ENCODE measurements around the gene KIF5C.
A peak's percentile ranks its signal among the peaks of the same experiment; 100 is the strongest.

KIF5C gene

DNA sequence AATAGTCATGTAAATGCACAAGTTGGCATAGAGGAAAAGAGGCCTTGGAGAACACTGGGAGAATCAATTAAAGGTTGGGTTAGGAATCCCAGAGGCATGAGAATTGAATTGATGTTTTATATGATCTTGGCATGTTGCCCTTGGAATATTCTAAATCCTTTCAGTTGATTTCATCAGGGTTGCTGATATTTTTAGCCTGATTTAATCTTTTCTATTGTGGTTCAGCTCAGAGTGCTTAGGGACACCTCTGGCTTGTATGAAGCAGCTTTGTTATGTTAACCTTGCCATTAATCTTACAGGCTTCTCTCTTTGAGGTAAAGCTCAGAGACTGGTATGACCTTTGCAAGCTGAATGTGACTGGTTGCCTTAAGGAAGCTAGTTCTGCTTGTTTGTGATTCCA, 99.1 kb downstream of the KIF5C start:
- H3K27me3 ChIP-seq (ENCODE audit: control insufficient read depth in 1 of 2, insufficient read depth in 1 of 2, low read length in 2 of 2): peaks cover 0 to 7% of the 10 kb centered on the region in 2 experiments
- H3K9me3 ChIP-seq (ENCODE audit: control insufficient read depth, low read length): no peaks in the 10 kb centered on the region
- H2BK5ac ChIP-seq (ENCODE audit: low read depth, low read length, poor library complexity, severe bottlenecking): no peak overlapping the region
- H3K9ac ChIP-seq (ENCODE audit: low read length): no peak overlapping the region
- no peak overlapping the region for H2AFZ ChIP-seq (ENCODE audit: low read depth, low read length)
- H3K14ac ChIP-seq (ENCODE audit: low read length in 2 of 2): no peak overlapping the region
- no peak overlapping the region for H3K4me3 ChIP-seq (ENCODE audit: insufficient read depth in 1 of 2, low read depth in 1 of 2, low read length in 2 of 2)
- no peak overlapping the region for H3K27ac ChIP-seq (ENCODE audit: low read length, poor library complexity, severe bottlenecking)
- DNase-seq: no peak
- no peaks in the 10 kb centered on the region for H3K36me3 ChIP-seq (ENCODE audit: control insufficient read depth in 1 of 2, insufficient read depth in 2 of 2, low read depth in 1 of 2, low read length in 2 of 2)
- H3K4me1 ChIP-seq (ENCODE audit: control insufficient read depth, insufficient read depth, low read depth, low read length): no peaks in the 10 kb centered on the region
- no peak overlapping the region for H2AK5ac ChIP-seq (ENCODE audit: low read length, severe bottlenecking)
- H4K8ac ChIP-seq (ENCODE audit: low read length): no peak overlapping the region
- no peak overlapping the region for H3K18ac ChIP-seq (ENCODE audit: low read depth in 1 of 2, low read length in 2 of 2)
- no peak overlapping the region for H3K4ac ChIP-seq (ENCODE audit: low read depth in 1 of 2, low read length in 2 of 2)
- no peak overlapping the region for H3K4me2 ChIP-seq (ENCODE audit: low read length, poor library complexity, severe bottlenecking)
- H3K79me1 ChIP-seq (replicated peaks; ENCODE audit: low read length, poor library complexity, severe bottlenecking): no peaks in the 10 kb centered on the region
- no peak overlapping the region for H3K23ac ChIP-seq (ENCODE audit: low read length in 2 of 2)
- H2BK120ac ChIP-seq (ENCODE audit: low read depth, low read length): no peak overlapping the region
- H2BK12ac ChIP-seq (ENCODE audit: low read length in 2 of 2): no peak overlapping the region
- no peak overlapping the region for H4K91ac ChIP-seq (ENCODE audit: low read length)
- no peak overlapping the region for H2BK15ac ChIP-seq (ENCODE audit: low read depth, poor library complexity, severe bottlenecking)

DNA sequence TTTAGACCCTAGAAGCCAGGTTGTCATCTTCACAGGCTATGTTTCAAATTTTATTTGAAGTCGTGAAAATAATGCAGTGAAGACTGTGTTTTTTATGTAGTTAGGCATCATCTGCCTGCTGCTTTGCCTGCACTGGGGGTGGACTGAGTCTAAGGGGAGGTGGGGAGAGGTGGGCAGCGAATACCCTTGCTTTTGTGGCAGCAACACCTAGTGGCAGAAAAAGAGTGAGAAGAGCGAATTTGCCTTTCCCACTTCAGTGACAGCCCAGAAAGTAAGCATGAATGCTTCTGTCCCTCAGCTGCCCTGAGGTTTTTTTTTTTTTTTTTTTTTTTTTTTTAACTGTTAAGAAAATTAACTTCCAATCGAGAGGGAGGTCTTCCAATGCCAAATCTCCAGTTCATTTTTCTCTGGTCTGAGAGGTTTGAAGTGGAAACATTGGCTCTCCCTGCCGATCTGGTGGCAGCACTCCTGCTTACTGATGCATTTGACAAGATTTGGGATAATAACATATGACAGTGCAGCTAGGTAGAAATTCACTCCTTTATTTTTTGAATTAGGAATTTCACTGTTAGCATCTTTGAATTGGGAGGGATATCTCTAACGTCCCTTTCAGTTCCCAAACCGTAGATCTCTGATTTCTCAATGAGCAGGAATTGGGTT, 103.1 kb downstream of the KIF5C start:
- H3K4me2 ChIP-seq (ENCODE audit: low read length, poor library complexity, severe bottlenecking): no peak overlapping the region
- WGBS: 87% methylated on average over 6 of the region's 7 CpGs
- H3K18ac ChIP-seq (ENCODE audit: low read depth in 1 of 2, low read length in 2 of 2): no peak overlapping the region
- no peaks in the 10 kb centered on the region for H3K79me1 ChIP-seq (replicated peaks; ENCODE audit: low read length, poor library complexity, severe bottlenecking)
- no peak for DNase-seq
- no peak overlapping the region for H4K8ac ChIP-seq (ENCODE audit: low read length)
- no peak overlapping the region for H2BK5ac ChIP-seq (ENCODE audit: low read depth, low read length, poor library complexity, severe bottlenecking)
- H3K4ac ChIP-seq (ENCODE audit: low read depth in 1 of 2, low read length in 2 of 2): no peak overlapping the region
- no peak overlapping the region for H3K4me3 ChIP-seq (ENCODE audit: insufficient read depth in 1 of 2, low read depth in 1 of 2, low read length in 2 of 2)
- H3K9me3 ChIP-seq (ENCODE audit: control insufficient read depth, low read length): no peaks in the 10 kb centered on the region
- no peaks in the 10 kb centered on the region for H3K27me3 ChIP-seq (ENCODE audit: control insufficient read depth in 1 of 2, insufficient read depth in 1 of 2, low read length in 2 of 2)
- H2AFZ ChIP-seq (ENCODE audit: low read depth, low read length): no peak overlapping the region
- H2BK120ac ChIP-seq (ENCODE audit: low read depth, low read length): no peak overlapping the region
- no peak overlapping the region for H2AK5ac ChIP-seq (ENCODE audit: low read length, severe bottlenecking)
- H3K27ac ChIP-seq (ENCODE audit: low read length, poor library complexity, severe bottlenecking): no peak overlapping the region
- no peak overlapping the region for H3K9ac ChIP-seq (ENCODE audit: low read length)
- no peak overlapping the region for H2BK12ac ChIP-seq (ENCODE audit: low read length in 2 of 2)
- no peak overlapping the region for H3K14ac ChIP-seq (ENCODE audit: low read length in 2 of 2)
- H4K91ac ChIP-seq (ENCODE audit: low read length): no peak overlapping the region
- no peak overlapping the region for H3K23ac ChIP-seq (ENCODE audit: low read length in 2 of 2)
- no peak overlapping the region for H2BK15ac ChIP-seq (ENCODE audit: low read depth, poor library complexity, severe bottlenecking)
- no peaks in the 10 kb centered on the region for H3K36me3 ChIP-seq (ENCODE audit: control insufficient read depth in 1 of 2, insufficient read depth in 2 of 2, low read depth in 1 of 2, low read length in 2 of 2)
- peaks cover 1% of the 10 kb centered on the region for H3K4me1 ChIP-seq (ENCODE audit: control insufficient read depth, insufficient read depth, low read depth, low read length)

DNA sequence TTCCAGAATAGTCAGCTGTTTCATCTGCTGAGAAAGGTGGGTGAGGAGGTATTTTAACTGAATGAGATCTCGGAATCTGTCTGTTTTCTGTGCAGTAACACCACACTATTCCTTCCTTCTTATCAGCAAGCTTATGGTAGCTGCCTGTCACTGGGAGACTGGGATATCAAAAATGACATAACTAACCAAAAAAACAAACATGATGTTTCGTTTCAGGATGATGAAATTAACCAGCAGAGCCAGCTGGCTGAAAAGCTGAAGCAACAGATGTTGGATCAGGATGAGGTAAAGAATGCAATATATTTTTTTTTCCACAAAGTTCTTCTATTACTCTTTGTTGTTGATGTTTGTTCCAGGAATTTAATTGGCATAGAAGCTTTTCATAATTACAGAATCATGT, 103.7 kb downstream of the KIF5C start:
- no peak overlapping the region for H2AK5ac ChIP-seq (ENCODE audit: low read length, severe bottlenecking)
- H2BK120ac ChIP-seq (ENCODE audit: low read depth, low read length): no peak overlapping the region
- H3K23ac ChIP-seq (ENCODE audit: low read length in 2 of 2): no peak overlapping the region
- no peak overlapping the region for H3K4me3 ChIP-seq (ENCODE audit: insufficient read depth in 1 of 2, low read depth in 1 of 2, low read length in 2 of 2)
- no peak overlapping the region for H3K18ac ChIP-seq (ENCODE audit: low read depth in 1 of 2, low read length in 2 of 2)
- no peak overlapping the region for H2BK15ac ChIP-seq (ENCODE audit: low read depth, poor library complexity, severe bottlenecking)
- H3K79me1 ChIP-seq (replicated peaks; ENCODE audit: low read length, poor library complexity, severe bottlenecking): no peaks in the 10 kb centered on the region
- no peak overlapping the region for H4K91ac ChIP-seq (ENCODE audit: low read length)
- H3K4me1 ChIP-seq (ENCODE audit: control insufficient read depth, insufficient read depth, low read depth, low read length): peaks cover 1% of the 10 kb centered on the region
- DNase-seq: peak; percentile 6
- no peak overlapping the region for H3K4ac ChIP-seq (ENCODE audit: low read depth in 1 of 2, low read length in 2 of 2)
- H4K8ac ChIP-seq (ENCODE audit: low read length): no peak overlapping the region
- H3K9me3 ChIP-seq (ENCODE audit: control insufficient read depth, low read length): no peaks in the 10 kb centered on the region
- no peaks in the 10 kb centered on the region for H3K36me3 ChIP-seq (ENCODE audit: control insufficient read depth in 1 of 2, insufficient read depth in 2 of 2, low read depth in 1 of 2, low read length in 2 of 2)
- no peak overlapping the region for H2AFZ ChIP-seq (ENCODE audit: low read depth, low read length)
- WGBS: 100% methylated on average over 1 of the region's 2 CpGs
- no peaks in the 10 kb centered on the region for H3K27me3 ChIP-seq (ENCODE audit: control insufficient read depth in 1 of 2, insufficient read depth in 1 of 2, low read length in 2 of 2)
- no peak overlapping the region for H3K27ac ChIP-seq (ENCODE audit: low read length, poor library complexity, severe bottlenecking)
- H3K4me2 ChIP-seq (ENCODE audit: low read length, poor library complexity, severe bottlenecking): no peak overlapping the region
- no peak overlapping the region for H2BK5ac ChIP-seq (ENCODE audit: low read depth, low read length, poor library complexity, severe bottlenecking)
- no peak overlapping the region for H3K9ac ChIP-seq (ENCODE audit: low read length)
- H2BK12ac ChIP-seq (ENCODE audit: low read length in 2 of 2): no peak overlapping the region
- H3K14ac ChIP-seq (ENCODE audit: low read length in 2 of 2): no peak overlapping the region

DNA sequence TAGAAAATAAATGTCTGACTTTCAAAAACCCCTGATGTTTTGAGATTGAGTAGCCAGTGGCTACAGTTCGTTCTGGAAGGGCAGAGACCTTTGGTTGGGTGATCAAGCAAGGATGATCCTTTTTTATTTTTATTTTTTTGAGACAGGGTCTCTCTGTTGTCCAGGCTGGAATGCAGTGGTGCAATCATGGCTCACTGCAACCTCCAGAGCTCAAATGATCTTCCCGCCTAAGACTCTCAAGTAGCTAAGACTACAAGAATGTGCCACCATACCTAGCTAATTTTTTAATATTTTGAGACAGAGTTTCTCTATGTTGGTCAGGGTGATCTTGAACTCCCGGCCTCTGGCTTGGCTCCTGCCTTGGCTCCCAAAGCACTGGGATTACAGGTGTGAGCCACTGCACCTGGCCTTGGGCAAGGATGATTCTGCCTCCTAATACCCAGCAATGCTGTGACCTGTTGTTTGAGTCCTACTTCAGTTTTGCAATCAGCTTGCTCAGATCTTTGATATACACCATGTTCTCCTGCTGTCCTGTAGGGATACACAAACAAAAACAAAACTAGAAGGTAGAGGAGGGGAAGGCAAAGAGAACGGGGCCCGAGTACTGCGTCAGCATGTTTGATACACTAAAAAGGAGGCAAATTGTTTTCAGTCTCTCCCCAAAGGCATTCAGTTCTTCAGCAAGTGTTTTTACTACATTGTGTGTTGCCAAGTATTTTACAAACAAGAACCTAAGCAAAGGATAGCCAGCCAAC, 104.3 kb downstream of the KIF5C start:
- no peak overlapping the region for H2BK12ac ChIP-seq (ENCODE audit: low read length in 2 of 2)
- no peak overlapping the region for H2AFZ ChIP-seq (ENCODE audit: low read depth, low read length)
- H3K4ac ChIP-seq (ENCODE audit: low read depth in 1 of 2, low read length in 2 of 2): no peak overlapping the region
- peaks cover 0 to 2% of the 10 kb centered on the region in 2 experiments for H3K27me3 ChIP-seq (ENCODE audit: control insufficient read depth in 1 of 2, insufficient read depth in 1 of 2, low read length in 2 of 2)
- no peak overlapping the region for H4K8ac ChIP-seq (ENCODE audit: low read length)
- H3K36me3 ChIP-seq (ENCODE audit: control insufficient read depth in 1 of 2, insufficient read depth in 2 of 2, low read depth in 1 of 2, low read length in 2 of 2): no peaks in the 10 kb centered on the region
- H3K9me3 ChIP-seq (ENCODE audit: control insufficient read depth, low read length): no peaks in the 10 kb centered on the region
- peaks cover 1% of the 10 kb centered on the region for H3K4me1 ChIP-seq (ENCODE audit: control insufficient read depth, insufficient read depth, low read depth, low read length)
- no peak overlapping the region for H3K4me3 ChIP-seq (ENCODE audit: insufficient read depth in 1 of 2, low read depth in 1 of 2, low read length in 2 of 2)
- no peak overlapping the region for H3K18ac ChIP-seq (ENCODE audit: low read depth in 1 of 2, low read length in 2 of 2)
- H3K79me1 ChIP-seq (replicated peaks; ENCODE audit: low read length, poor library complexity, severe bottlenecking): no peaks in the 10 kb centered on the region
- H3K23ac ChIP-seq (ENCODE audit: low read length in 2 of 2): no peak overlapping the region
- no peak overlapping the region for H3K27ac ChIP-seq (ENCODE audit: low read length, poor library complexity, severe bottlenecking)
- H2BK120ac ChIP-seq (ENCODE audit: low read depth, low read length): no peak overlapping the region
- 79% methylated on average over 6 of the region's 6 CpGs for WGBS
- no peak overlapping the region for H3K4me2 ChIP-seq (ENCODE audit: low read length, poor library complexity, severe bottlenecking)
- H2BK15ac ChIP-seq (ENCODE audit: low read depth, poor library complexity, severe bottlenecking): no peak overlapping the region
- no peak for DNase-seq
- no peak overlapping the region for H4K91ac ChIP-seq (ENCODE audit: low read length)
- no peak overlapping the region for H3K14ac ChIP-seq (ENCODE audit: low read length in 2 of 2)
- H2AK5ac ChIP-seq (ENCODE audit: low read length, severe bottlenecking): no peak overlapping the region
- no peak overlapping the region for H2BK5ac ChIP-seq (ENCODE audit: low read depth, low read length, poor library complexity, severe bottlenecking)
- H3K9ac ChIP-seq (ENCODE audit: low read length): no peak overlapping the region

Data from mesenchymal stem cell (in vitro differentiated cells and primary cell).